Stomach (tissue), 4 donors: Measurements from ENCODE around the gene BRF1.

Source experiments
- CTCF ChIP-seq, 7 experiments: fragments of 450-650 bp in 4 of 7; fragments of 200-600 bp in 3 of 7; sonication (generic) in 3 of 7; IDR thresholded peaks; one replicate each; pipeline ENCODE4 v1.5.1; 2016 to 2019; ENCODE audit warnings: antibody characterized with exemption in 7 of 7, control low read depth in 2 of 7, mild to moderate bottlenecking in 1 of 7
- EP300 ChIP-seq: sonication (generic); formaldehyde crosslinking; IDR thresholded peaks from one replicate; pipeline ENCODE4 v1.6.1; 2017; ENCODE audit warnings: antibody characterized with exemption
- POLR2A ChIP-seq, 4 donors: fragments of 450-650 bp; IDR thresholded peaks; one replicate each; pipeline ENCODE4 v1.6.1; 2016; ENCODE audit warnings: antibody characterized with exemption in 4 of 4, control low read depth in 2 of 4, mild to moderate bottlenecking in 1 of 4, moderate library complexity in 1 of 4
- POLR2AphosphoS5 ChIP-seq, 3 donors: sonication (generic); formaldehyde crosslinking; IDR thresholded peaks; one replicate each; pipeline ENCODE4 v1.6.1; 2016; ENCODE audit warnings: antibody characterized with exemption in 3 of 3

DNA sequence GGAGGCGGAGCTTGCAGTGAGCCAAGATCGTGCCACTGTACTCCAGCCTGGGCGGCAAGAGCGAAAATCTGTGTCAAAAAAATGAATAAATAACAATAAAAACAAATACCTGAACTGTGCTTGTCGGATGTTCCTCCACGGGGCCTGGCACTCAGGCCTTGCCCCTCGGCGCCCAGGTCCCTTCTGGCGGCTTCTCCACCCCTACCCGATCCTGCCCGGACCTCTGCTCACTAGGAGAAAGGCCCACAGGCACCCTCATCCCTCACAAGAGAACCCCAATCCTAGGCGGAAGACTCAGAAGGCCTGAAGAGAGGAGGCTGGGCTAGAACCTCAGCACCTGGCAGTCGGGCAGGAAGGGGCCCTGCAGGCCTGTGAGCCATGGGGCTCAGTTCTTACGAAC, 73.5 kb downstream of the BRF1 start:
- no peak for TF ChIP-seq CTCF (IDR thresholded peaks at IDR 0.05)
- TF ChIP-seq POLR2AphosphoS5 (IDR thresholded peaks at IDR 0.05): no peak
- TF ChIP-seq EP300: no peak
- no peak for TF ChIP-seq POLR2A (IDR thresholded peaks at IDR 0.05)
